Iris pigment epithelial cell (primary cell): ENCODE data around the gene MT1X.
"Not testable (repeated sequence)": the region's sequence is repeated elsewhere in the genome, so short reads cannot be mapped to it uniquely, and the experiment has no call there.

Experiments
- DNase-seq: peaks from one replicate; pipeline ENCODE4 v3.0.0-alpha.2; 2011; ENCODE audit warnings: low read depth

MT1X gene

DNA sequence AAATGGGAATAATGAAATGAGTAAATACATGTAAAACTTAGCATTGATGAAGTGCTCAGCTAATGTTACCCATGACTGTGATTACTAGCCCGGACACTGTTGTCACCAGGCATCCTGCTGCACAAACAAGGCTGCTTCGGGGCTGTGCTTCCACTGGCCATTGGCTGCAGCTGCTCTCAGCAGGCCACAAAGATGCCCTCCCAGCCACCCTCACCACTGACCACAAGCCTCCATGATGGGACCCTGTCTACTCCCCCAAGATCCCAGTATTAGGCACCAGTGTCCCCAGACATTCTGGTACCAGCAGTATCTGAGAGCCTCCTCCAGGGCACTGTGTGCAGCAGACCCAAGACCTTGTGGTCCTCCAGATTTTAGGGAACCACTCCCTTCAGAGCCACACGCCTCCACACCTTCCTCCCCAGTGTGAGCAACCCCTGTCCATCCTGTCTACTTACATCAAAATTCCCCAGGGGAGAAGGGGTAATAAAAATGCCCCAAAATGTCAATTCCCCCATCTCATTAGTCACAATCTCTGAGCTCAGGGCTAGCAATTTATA is 28.0 kb downstream of the MT1X start:
- no peak for DNase-seq

DNA sequence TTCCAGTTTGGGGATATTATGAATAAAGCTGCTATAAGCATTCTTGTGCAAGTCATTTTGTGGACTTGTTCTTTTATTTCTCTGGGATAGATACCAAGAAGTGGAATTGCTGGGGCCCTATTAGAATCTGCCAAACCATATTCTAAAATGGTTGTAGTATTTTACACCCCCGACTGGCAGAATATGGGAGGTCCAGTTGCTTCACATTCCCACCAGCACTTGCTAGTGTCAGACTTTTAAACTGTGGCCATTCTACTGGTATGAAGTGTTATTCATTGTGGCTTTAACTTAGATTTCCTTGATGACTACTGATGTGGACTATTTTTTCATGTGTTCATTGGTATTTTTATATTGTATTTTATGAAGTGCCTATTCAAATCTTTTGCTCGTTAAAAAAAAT is 29.6 kb downstream of the MT1X start:
- DNase-seq = no peak

DNA sequence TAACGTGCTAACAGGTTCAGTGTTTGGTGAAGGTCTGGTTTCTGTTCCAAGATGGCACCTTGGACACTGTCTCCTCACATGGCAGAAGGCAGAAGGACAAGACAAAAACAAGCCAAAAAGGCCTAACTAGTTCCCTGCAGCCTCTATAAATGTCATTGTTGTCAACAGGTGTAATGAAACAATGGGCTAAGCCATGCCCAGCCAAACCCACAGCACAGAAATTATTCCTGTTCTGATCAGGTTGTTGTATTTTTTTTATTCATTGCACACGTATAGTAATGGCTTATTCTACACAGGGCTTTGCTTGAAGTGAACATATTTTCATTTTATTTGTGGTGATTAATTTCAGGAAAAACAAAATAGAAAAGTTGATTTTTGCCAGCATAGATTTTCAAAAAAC is 31.5 kb downstream of the MT1X start:
- no peak for DNase-seq

DNA sequence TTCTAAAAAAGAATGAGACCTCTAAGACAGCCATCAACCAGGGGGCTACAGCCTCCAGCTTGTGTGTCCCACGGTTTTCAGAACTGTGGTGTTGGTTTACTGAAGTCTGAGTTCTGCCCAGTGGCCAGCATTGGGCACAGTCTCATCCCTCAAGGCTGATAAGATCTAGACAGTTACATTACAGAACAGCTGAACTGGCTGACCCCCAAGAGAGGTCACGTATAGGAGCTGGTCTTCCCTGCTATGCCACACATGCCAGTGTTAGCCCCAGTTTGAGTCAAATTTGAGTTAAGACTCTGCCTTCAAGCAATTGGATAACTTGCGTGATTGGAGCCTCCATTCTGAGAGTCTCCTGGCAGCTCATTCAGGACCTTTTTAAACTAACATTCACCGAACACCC is 32.9 kb downstream of the MT1X start:
- DNase-seq = no peak

DNA sequence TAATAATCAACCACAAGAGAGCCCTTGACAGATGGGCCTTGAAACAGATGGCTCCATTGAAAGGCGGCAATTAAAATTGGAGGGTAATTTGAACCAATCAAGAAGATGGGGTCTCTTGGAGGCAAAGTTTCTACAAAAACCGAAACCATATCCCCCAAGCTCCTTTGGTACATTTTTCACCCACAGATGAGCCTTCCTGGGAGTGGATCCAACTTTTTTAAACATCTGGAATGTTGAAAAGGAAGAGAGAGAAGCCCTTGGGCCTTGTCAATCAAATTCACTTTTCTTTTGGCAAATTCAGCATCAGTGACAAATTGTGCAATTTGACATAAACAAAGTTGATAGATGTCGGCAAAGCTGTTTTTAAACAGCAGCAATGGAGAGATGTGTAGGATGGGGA is 34.5 kb downstream of the MT1X start:
- DNase-seq = no peak

DNA sequence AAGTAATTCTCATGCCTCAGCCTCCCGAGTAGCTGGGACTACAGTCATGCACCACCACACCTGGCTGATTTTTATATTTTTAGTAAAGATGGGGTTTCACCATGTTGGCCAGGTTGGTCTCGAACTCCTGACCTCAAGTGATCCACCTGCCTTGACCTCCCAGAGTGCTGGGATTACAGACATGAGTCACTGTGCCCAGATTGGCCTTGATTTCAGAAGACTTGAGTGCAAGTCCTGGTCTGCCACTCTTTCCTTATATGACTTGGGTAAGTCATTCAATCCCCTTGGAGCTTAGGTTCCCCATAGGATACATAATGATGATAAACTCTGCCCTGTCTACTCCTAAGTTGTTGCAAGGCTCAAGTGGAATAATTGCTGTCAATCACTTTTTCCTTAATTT is 35.3 kb downstream of the MT1X start:
- not testable (repeated sequence) for DNase-seq

DNA sequence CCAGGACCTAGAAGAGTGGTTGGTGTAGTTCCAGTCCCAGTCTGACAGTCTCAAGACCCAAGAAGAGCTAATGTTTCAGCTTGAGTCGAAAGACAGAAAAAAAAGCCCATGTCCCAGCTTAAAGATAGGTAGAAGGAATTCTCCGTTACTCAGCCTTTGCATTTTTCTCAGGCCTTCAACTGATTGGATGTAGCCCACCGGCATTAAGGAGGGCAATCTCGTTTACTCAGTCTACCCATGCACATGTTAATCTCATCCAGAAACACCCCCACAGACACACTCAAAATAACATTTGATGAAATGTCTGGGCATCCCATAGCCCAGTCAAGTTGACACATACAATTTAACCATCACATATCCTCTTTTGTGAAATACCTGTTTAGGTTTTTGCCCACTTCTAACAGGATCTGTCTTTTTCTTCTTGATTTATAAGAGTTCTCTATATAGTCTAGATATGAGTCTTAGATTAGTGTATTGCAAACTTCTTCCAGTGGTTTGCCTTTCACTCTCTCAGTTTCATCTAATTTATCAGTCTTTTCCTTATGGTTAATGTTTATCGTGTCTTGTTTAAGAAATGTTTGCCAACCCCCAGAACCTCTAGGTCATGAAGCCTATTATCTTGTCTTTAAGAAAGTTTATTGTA is 40.1 kb downstream of the MT1X start:
- no peak for DNase-seq

DNA sequence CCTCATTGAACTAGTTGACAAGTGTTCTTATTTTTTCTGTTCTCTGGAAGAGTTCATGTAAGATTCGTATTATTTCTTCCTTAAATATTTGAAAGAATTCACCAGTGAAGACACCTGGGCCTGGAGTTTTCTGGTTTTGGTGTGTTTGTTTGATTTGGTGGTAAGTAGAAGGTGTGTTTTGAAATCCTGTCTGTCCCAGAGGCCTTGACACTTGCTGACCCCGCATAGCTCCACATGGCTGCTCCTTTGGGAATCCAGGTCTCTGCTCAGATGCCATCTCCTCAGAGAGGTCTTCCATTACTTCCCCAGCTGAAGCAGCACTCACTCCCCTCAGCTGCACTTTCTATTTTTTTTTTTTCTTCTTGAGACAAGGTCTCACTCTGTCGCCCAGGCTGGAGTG is 41.9 kb downstream of the MT1X start:
- DNase-seq = no peak

DNA sequence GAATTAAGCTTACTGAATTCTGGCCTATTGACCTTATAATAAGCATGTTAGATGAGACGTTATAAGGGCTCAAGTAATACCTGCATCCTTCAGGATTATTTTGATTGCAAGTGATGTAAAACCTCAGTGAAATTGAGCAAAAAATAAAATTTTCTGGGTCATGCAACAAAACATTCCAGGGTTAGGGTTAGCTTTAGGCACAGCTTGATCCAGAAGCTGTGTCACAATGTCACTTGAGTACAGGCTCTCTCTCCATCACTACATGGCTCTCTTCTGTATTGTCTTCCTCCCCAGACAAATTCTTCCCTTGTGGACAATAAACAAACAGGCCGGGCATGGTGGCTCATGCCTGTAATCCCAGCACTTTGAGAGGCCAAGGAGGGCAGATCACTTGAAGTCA is 44.0 kb downstream of the MT1X start:
- no peak for DNase-seq

DNA sequence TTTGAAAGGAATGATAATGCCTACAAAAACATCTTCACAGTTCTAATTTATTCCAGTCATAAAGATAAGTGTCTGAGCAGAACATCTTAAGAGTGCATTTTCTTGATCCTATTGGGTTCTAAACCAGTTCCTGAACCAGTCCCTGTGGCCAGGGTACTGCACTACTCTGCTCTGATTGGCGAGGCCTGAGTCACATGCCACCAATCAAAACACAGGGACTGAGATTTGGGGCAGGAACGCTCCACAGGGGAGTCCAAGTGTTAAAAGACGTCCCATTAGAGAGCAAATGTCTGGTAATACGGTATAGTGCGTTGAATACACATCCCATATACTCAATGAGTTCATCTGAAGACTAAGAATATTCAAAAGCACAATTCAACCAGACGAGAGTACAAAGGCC is 44.7 kb downstream of the MT1X start:
- DNase-seq = no peak

DNA sequence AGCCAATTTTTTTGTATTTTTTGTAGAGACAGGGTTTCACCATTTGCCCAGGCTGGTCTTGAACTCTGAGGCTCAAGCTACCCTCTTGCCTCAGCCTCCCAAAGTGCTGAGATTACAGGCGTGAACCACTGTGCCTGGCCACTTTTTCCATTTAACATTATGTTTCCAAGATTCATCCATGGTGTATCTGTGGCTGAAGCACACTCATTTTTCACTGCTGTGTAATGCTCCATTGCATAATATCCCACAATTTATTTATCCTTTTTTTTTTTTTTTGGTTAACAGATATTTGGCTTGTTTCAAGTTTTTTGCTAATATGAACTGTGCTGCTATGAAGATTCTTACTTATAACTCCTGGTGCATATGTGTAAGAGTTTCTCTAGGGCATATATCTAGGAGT is 45.8 kb downstream of the MT1X start:
- no peak for DNase-seq

DNA sequence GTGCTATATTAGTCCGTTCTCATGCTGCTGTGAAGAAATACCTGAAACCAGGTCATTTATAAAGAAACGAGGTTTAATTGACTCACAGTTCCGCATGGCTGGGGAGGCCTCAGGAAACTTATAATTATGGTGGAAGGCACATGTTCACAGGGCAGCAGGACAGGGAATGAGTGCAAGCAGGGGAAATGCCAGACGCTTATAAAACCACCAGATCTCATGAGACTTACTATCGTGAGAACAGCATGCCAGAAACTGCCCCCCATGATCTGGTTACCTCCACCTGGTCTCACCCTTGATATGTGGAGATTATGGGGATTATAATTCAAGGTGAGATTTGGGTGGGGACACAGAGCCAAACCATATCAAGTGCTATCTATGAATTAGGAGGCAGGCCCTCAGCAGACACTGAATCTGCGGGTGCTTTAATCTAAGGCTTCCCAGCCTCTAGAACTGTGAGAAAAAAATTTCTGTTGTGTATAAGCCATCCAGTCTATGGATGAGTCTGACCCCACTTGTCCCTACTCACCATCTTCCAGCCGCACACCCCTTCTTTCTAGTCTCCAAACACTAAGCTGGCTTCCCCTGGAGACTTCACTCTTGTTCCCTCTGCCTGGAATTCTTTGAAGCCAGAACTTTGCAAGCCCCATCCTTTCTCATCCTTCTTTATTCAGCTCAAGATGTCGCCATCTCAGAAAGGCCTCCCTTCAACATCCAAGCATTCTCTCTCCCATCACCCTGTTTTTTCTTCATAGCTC is 46.9 kb downstream of the MT1X start:
- peak; percentile 26 for DNase-seq

DNA sequence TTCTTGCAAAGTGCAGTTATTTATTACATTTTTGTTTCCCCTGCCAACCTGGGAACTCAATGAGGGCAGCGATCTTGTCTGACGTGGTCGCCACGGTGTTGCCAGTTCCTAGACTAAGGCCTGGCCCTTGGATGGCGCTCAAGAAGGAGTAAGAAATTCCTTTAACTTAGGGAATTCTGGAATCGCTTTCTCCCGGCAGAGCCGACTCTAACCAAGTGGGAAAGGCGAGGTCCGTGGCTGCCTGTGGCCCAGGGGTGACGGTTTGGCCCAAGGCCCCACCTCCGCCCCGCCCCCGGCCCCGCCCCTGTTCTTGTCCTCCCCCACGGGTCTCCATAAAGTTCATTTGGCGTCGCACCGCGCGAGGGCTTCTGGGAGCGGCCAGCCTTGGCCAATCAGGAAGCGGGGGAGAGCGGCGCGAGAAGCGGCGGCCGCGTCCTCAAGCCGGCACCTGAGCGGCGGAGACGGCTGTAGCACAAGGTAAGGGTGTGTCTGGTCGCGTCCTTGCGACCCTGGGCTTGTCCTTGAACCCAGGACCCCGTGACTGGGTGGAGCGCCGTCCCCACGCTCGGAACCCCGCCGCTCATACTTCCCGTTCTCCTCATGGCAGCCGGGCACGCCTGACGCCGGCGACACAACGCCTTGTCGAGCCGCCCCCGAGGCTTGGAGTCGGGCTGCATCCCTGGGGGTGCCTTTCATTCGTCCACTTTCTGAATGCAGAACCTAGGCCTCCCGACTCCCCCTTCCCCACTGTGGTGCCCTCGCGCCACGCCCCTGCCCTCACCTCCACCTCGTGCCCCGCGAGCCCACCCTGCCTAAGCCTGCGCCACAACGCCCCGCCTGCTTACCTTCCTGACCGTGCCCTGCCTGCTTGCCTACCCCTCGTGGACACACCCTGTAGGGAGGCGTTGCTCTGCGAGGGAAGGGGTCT is 47.7 kb downstream of the MT1X start, which contains the start of gene NUP93:
TSS of gene NUP93 (plus strand) at position 395 of the 928 bp plus-strand sequence. CDS start 18,119 bp downstream, outside the sequence.
- peak; percentile 94 for DNase-seq

DNA sequence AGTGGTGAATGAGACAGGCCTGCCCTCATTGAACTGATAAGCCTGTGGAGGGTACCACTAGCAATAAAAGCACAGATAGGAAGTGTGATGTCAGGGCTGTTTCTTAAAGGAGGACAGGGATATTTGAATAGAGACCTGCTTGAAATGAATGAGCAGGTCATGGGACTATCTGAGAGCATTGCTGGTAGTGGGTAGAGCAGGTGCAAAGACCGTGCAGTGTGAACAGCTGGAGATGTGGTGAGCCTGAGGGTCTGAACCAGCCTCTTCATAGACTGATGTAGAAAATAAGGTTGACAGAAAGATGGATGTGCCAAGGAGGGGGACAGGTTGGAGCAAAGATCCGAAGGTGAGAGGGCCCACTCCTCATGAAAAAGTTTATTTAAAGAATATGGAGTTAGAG is 50.1 kb downstream of the MT1X start:
- no peak for DNase-seq

DNA sequence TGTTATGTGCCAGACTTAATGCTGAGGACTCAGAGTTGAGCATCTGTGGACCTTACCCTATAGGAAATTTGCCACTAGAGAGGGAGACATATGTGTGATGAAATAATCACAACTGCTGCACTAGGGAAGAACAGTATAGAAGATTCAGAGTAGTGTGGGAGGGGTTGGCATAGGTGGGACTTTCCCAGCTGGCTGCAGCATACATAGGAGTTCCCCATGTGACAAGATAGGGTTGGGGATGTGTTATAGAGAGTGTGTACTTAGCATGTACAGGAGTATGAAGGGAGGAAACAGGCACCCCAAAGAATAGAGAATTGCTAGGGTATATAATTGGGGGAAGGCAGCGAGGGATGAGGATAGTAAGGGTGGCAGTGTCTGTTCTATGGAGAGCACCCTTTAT is 50.6 kb downstream of the MT1X start:
- no peak for DNase-seq
